Lower leg skin (tissue), 3 donors: ENCODE measurements around the gene ERN1.

Source experiments
- POLR2A ChIP-seq, 2 donors: fragments of 450-650 bp; IDR thresholded peaks; one replicate each; pipeline ENCODE4 v1.6.1; 2016 to 2017; ENCODE audit warnings: antibody characterized with exemption in 2 of 2, mild to moderate bottlenecking in 1 of 2, moderate library complexity in 1 of 2
- TF ChIP-seq, protein P1 (sequence below), 3 donors: fragments of 450-650 bp; IDR thresholded peaks; one replicate each; pipeline ENCODE4 v1.5.1; 2016; ENCODE audit warnings: antibody characterized with exemption in 3 of 3, mild to moderate bottlenecking in 3 of 3, moderate library complexity in 2 of 3

- TF ChIP-seq, protein P1, sequence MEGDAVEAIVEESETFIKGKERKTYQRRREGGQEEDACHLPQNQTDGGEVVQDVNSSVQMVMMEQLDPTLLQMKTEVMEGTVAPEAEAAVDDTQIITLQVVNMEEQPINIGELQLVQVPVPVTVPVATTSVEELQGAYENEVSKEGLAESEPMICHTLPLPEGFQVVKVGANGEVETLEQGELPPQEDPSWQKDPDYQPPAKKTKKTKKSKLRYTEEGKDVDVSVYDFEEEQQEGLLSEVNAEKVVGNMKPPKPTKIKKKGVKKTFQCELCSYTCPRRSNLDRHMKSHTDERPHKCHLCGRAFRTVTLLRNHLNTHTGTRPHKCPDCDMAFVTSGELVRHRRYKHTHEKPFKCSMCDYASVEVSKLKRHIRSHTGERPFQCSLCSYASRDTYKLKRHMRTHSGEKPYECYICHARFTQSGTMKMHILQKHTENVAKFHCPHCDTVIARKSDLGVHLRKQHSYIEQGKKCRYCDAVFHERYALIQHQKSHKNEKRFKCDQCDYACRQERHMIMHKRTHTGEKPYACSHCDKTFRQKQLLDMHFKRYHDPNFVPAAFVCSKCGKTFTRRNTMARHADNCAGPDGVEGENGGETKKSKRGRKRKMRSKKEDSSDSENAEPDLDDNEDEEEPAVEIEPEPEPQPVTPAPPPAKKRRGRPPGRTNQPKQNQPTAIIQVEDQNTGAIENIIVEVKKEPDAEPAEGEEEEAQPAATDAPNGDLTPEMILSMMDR (IDR thresholded peaks at IDR 0.05) = no peak
- no peak for TF ChIP-seq POLR2A (IDR thresholded peaks at IDR 0.05)
These were observed 35.5 kb downstream of the ERN1 start for GRCh38 chr17:64094412-64094811.
